Stimulated activated CD8-positive, alpha-beta memory T cell treated with anti-CD3 and anti-CD28 coated beads, Interleukin-15, amount 100 ng/mL, for 48 hours (primary cell): ENCODE measurements around the gene AGBL4.
"Not testable (repeated sequence)": the region's sequence is repeated elsewhere in the genome, so short reads cannot be mapped to it uniquely, and the experiment has no call there.

ENCODE experiments used
- DNase-seq, 2 donors: peaks; one replicate each; pipeline ENCODE4 v3.0.0-alpha.2; 2020; ENCODE audit warnings: low read depth in 2 of 2

AGBL4 gene

DNA sequence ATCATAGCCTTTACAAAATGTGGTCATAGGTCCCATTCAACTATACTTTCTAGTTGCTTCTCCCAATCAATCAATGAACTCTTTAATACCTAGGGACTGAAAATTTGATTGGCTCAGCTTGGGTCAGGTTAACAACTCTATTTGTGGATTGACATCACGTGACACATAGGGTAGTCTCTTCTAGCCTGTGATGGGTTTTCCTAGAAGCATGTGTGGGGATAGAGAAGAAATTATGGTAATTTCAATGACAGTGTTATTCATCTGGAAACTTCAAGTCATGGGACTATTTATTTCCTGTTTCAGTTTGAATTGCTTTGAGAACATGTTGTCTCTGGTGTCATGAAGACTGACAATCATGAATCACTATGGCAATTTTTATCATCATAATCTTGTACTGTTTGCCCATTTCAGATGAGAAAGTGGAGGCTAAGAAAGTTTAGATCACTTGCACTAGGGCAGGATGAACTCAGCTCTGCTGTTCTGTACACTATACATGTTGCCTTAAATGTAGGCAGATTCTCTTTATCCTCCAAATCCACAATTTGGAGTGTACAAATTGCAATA is 717.2 kb downstream of the AGBL4 start:
- no peak for DNase-seq

DNA sequence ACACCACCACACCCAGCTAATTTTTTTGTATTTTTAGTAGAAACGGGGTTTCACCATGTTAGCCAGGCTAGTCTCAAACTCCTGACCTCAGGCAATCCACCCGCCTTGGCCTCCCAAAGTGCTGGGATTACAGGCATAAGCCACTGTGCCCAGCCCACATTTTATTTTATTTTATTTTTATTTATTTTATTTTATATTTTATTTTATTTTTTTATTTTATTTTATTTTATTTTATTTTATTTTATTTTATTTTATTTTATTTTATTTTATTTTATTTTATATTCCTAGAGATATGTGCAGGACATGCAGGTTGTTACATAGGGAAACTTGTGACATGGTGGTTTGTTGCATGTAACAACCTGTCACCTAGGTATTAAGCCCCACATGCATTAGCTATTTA is 721.4 kb downstream of the AGBL4 start:
- DNase-seq: not testable (repeated sequence)

DNA sequence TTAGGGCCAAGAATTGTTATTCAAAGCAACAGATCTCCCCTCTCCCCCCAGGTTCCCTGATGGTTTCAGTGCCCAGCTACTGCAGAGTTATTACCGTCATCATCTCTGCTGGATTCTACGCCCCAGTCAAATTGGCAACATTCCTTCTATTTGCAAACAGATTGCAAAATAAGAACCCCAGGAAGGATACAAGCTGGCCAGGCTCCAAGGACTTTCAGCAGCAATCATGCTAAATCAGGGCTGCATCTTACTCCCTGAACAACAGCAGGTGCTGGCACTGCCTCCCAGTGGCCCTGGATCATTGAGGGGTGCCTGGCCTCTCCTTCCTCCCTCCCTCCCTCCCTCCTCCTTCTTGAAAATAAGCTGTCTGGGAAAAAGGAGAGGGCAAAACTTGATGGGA is 725.5 kb downstream of the AGBL4 start:
- DNase-seq: no peak

DNA sequence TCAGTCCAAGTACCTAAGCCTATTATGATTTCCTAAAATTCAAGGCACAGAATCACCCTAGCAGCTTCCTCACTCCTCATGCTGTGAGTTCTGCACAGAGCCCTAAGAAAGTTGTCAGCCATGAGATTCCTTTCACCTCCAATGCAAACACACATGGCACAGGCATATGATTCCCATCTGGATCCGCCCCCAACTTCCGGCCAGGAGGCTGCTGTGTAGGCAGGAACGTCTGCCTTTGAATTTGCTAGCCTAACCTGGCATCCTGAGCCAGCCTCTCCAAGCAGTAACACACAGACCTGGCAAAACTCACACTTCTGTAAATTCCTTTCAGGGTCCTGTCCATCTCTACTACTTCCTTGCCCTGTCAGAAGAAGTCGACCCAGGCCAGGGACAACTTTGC is 726.0 kb downstream of the AGBL4 start:
- DNase-seq: no peak

DNA sequence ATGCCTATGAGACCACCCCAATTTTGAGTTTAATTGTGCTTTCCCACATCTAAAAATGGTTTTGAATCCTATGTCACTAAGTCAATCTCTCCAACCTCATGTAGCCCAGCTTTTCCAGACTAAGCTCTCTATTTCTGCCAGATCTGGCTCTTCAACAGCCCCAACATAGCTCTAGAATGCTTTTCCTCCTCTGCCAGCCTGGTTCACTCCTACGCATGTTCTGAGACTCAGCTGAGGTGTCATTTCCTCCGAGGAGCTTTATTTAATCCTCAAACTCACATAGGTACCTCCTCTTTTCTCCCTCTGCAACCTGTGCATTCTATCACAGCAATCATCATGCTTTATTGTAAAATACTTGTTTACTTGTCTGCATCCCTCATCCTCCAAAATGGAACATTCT is 729.2 kb downstream of the AGBL4 start:
- no peak for DNase-seq

DNA sequence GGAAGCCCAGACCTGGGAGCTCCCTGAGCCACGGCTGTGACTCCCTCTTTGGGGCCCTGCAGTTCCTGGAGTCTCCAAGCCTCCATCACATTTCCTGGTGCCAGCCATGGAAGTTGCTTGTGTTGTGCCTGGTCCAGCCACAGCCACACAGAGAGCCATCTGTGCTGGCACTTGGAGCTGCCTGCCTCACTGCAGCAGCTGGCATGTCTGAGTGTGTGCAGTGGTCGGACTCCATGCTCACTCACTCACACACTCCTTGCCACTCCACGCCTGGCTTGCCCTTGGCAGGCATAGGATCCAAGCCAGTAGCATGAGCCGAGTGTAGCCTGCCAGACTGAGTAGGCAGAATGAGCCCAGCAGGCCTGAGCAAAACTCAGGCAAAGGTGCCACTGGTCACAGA is 730.7 kb downstream of the AGBL4 start:
- DNase-seq: no peak

DNA sequence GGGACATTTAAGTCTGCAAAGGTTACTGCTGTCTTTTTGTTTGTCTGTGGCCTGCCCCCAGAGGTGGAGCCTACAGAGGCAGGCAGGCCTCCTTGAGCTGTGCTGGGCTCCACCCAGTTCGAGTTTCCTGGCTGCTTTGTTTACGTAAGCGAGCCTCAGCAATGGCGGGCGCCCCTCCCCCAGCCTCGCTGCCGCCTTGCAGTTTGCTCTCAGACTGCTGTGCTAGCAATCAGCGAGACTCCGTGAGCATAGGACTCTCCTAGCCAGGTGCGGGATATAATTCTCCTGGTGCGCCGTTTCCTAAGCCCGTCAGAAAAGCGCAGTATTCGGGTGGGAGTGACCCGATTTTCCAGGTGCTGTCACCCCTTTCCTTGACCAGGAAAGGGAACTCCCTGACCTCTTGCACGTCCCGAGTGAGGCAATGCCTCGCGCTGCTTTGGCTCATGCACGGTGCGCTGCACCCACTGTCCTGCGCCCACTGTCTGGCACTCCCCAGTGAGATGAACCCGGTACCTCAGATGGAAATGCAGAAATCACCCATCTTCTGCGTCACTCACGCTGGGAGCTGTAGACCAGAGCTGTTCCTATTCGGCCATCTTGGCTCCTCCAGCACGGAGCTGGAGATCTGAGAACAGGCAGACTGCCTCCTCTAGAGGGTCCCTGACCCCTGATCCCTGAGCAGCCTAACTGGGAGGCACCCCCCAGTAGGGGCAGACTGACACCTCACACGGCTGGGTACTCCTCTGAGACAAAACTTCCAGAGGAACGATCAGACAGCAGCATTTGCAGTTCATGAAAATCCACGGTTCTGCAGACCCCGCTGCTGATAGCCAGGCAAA is 766.3 kb downstream of the AGBL4 start:
- not testable (repeated sequence) for DNase-seq

DNA sequence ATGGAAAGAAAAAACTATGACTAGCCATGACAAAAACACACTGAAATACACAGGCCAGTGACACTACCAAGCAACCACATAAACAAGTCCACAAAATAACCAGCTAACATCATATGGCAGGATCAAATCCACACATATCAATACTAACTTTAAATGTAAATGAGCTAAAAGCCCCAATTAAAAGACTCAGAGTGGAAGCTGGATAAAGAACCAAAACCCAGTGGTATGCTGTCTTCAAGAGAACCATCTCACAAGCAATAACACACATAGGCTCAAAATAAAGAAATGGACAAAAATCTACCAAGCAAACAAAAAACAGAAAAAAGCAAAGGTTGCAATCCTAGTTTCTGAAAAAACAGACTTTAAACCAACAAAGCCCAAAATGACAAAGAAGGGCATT is 770.8 kb downstream of the AGBL4 start:
- no peak for DNase-seq

DNA sequence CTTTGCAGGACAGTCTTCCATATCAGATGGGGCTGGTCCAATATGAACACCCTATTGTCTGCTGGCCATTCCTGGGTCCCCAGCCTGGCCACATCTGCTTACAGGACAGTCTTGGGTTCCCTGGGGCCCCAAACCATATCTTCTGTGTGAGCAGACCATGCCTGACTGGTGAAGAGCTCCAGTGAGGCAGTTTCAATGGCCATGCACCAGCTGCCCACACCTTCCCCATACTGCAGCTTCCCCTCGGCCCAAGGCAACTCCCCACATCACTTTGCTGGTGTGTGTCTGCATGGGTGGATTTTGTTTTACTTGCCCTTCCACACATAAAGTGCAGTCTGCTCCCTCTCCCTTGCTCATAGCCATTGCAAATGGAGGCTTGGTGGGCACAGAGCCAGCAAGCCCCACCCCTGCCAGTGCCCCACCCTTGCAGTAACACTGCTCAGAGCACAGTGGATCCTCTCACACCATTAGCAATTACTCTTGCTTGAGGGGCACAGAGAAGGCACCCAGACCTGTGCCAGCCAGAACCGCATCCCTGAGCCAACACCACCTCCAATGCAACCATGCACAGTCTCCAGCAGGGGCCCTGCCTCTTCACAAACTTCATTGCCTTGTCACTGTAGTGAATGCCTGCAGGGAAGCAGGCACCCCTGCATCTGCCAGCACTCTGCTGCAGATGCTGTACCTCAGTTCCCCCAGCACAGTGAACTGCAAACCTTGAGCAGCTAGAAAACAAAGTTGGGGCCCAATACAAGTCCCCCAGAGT is 772.6 kb downstream of the AGBL4 start:
- DNase-seq: no peak

DNA sequence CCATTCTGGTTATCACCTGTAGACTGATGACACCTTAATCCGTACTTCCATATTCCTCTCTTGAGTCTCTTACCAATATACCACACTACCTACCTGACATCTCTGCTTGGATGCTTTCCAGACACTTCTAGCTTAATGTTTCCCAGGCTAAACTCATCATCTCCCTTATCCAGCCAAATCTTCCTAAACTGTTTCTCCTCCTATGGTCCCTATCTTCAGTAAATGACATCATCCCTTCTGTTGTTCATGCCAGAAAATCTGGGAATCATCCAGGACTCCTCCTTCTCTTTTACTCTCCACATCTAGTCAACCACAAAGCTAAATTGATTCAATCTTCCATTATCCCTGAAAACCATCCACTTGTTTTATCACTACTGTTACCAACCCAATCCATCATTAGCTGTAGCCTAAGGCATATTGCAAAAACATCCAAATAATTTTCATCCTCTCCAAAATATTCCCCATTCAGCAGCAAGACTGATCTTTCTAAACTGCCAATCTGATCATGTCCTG is 783.0 kb downstream of the AGBL4 start:
- no peak for DNase-seq

DNA sequence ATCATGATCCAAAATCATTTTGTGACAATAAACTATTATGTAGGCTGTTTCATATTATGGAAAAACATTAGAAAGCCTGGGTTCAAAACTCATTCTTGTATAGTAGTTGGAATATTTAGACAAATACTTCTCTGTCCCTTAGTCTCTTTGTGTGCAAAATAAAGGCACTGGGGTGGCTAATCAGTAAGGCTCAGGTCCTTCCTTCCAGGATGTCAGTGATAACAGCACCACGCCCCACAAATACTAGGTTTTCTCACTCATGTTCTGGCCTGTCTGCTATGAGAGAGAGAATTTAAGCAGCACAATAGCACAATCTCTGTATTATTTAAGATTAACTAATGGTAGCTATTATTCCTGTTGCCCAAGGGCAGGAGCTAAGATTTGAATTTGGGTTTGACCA is 788.8 kb downstream of the AGBL4 start:
- DNase-seq: no peak

DNA sequence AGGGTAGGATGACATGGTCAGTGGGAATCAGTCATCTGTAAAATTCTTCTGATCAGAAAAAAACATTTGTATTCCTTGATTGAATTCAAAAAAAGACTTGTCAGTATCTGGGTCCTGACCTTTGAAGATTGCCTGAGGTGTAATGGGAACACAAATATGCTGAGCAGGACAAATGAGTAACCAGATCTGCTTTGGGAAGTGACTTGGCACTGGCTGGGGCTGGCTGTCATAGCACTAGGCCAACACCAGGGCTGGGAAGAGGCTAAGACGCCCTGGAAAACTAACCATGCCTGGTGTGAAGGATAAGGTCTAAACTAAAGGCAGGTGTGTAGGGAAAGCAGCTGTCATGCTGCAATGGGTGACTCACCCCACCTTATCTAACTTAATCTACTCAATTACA is 794.2 kb downstream of the AGBL4 start:
- DNase-seq: no peak

DNA sequence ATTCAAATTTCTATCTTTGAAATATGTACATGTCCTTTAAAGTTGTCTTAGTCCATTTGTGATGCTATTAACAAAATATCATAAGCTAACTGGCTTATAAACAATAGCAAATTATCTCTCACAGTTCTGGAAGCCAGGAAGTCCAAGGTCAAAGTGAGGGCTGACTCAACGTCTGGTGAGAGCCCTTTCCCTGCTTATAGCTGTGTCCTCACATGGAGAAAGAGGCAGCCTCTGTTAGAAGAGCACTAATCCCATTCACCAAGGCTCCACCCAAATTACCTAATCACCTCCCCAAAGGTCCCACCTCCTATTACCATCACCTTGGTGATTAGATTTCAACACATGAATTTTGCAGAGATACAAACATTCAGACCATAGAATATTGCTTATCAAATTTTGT is 797.0 kb downstream of the AGBL4 start:
- DNase-seq: no peak

DNA sequence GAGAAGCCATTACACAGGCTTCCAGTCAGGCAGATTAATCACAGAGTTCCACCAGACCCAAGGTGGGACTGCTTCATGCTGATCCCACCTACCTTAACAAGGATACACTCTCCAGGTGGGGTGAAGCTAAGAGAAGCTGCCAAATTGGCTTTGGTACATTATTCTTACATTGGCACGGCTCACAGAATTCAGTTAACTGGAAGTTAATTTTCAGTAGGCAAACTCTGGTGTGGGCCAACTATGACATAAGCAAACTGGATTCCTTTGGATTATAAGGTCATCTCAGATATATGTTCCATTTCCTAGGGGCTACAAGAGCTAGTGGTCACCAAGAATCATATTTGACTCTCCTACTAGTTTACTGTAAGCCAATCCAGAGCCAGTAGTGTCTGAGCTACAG is 798.3 kb downstream of the AGBL4 start:
- no peak for DNase-seq

DNA sequence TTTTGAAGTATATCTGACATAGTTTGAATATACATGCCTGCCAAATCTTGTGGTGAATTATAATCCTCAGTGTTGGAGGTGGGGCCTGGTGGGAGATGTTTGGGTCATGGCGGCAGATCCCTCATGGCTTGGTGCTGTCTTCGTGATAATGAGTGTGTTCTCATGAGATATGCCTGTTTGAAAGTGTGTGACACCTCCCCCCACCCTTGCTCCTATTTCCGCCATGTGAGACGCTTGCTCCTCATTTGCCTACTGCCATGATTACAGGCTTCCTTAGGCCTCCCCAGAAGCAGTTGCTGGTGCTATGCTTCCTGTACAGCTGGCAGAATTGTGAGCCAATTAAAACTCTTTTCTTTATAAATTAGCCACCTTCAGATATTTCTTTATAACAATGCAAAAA is 810.5 kb downstream of the AGBL4 start:
- DNase-seq: no peak

DNA sequence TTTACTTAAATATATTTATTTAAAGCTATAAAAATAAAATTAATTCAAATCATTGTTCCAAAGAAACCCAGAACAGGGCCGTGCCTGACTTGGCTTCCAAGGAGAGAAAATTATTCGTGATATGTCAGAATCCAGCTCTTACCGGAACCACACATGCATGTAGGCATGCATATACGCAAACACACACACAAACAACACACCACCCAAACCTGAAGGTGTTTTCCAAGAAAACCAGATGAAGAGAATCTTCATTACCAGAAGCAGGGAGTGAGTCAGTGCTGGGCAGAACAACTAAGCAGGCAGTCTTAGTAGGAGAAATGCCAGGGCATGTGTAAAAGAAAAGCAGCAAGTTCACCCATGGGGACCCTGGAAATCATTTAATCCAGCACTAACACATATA is 815.0 kb downstream of the AGBL4 start:
- DNase-seq: no peak

DNA sequence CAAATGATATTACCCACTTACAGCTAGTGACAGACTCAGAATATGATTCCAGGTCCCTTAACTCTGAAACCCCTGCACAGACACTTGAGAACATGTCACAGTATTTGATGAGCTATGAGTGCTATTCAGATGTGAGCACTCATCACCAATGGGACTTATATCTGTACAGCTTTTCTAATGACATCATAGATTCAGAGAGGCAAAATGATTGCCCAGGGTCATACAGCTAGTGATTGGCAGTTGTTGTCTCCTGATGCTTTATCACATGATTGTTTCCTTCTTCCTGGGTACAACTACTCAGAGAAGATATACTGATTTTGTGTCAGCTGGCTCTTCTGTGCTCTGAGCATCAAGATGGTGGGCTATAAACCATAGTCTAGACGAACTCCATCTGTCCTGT is 819.0 kb downstream of the AGBL4 start:
- DNase-seq: no peak

DNA sequence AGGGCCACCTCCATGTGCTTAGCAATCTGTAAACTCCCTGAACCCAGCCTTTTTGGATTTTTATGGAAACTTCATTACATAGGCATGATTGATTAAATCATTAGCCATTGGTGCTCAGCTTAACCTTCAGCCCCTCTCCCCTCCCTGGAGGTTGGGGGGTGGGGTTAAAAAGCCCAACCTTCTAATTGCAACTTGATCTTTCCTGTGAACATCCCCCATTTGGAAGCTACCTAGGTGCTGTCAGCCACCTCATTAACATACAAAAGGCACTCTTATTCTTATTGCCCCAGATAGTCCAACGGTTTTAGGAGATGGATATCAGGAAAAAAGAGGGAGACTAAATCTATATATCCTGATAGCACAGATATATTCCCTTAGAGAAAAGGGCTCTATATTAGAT is 823.0 kb downstream of the AGBL4 start:
- no peak for DNase-seq

DNA sequence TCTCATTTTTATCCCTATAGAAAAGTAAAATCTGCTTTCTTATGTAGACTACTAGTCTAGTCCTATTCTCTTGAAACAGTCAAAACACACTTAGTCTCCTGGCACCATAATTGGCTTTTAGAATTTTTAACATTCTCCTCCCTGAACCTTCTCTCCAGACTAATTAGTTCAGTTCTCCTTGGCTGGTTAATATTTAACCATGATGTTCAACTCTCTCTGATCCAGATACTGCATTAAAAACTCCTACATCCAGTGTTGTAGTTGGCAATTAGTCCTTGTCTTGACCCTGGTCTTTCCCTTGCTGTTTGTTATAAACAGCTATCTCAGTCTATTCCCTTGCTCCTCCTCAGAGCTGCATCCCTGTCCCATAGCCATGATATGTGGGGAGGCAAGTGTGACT is 824.2 kb downstream of the AGBL4 start:
- no peak for DNase-seq

DNA sequence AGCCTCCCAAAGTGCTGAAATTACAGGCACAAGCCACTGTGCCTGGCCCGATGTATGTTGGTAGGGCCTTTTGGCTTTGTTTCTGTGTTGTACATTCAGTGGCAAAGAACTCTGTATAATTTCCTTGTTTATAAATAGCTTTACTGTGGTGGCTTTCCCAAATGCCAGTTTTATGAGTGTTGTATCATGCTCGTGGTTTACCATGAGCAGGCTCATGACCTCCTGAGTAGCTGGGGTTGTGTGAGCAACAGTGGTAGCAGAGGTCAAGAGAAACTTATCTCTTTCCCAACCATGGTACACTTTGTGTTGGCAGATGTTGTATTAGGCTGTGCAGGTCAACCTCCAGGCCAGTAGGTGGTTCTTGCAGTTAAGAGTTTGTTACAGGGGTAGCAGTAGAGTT is 826.7 kb downstream of the AGBL4 start:
- DNase-seq: no peak

DNA sequence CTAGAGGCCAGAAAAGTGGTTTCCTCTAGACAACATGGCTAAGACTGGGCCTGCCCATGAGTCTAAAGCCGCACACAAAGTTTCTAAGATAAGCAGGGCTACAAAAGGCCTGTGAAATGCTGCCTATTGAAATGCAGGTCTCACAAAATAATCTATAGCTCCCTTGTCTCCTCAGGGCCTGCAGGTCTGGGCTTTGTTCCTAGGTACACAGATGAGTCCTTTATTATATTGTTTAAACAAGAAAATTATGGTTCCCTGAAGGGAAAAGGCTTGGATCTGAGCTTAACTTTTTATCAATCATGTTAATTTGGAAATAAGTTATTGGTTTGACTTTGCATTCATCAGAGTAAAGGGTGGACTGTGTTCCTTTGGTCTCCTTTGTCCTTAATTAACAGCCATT is 833.6 kb downstream of the AGBL4 start:
- DNase-seq: no peak

DNA sequence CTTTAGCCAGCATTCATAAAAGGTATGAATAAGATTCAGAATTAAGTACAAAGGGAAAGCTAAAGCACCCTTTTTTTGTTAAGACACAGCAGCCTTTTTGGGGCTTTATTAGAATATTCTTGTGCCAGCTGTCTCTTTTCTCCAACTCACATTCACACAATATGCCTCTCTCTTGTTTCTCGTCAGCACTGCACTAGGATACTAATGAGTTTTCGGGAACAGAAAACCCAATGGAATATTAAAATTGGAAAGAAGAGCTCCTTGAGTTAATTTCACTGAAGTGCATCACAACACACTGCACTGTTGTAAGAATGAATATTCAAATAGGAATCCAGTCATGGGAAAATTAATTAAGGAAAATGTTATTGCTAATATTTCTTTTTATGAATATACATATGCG is 836.7 kb downstream of the AGBL4 start:
- DNase-seq: no peak

DNA sequence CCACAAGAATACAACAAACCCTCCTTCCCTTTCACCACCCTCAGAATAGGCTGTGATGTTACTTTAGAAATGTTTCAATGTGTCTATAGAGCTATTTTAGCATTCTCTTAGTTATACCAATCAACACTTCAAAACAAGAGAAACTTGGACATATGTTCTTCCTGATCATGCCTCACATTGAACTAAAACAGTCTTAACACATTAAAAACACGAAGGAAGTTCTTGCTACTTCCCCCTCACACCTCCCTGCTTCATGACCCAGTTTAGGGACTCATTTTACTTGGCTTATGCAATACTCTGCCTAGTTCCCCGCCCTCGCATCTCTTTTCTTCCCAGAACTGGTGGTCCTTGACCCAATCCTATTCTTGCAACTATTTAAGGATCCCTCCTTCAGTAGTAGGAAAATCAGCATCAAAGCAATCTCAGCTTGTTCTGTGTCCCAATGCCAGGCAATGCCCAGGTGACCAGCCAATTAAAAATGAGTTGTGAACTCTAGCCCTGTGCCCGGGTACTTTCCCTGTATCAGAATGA is 838.2 kb downstream of the AGBL4 start:
- no peak for DNase-seq
